Measurements from ENCODE around the gene PCCA. TPM values are rescaled to one million over a fixed set of nuclear protein-coding genes. Genes with fewer than 3 reads are reported as not detected.
A peak's percentile ranks its signal among the peaks of the same experiment; 100 is the strongest.

The PCCA gene
- total and polyA plus RNA-seq, 2 of the 13 experiments (the other 11 are each of a cell fraction or from before 2014, with no cell fraction given) = 15.0 to 32.2 TPM

- no peak for TF ChIP-seq ARHGAP35 (CRISPR knock-in tag; IDR thresholded peaks at IDR 0.05; ENCODE audit: borderline replicate concordance)
- TF ChIP-seq CHD4 (IDR thresholded peaks at IDR 0.05; ENCODE audit: borderline replicate concordance, low read length) = no peak
- peak; percentile 63; the same call in 1 of the 2 replicates for TF ChIP-seq ZNF292 (CRISPR knock-in tag; IDR thresholded peaks at IDR 0.05; ENCODE audit: borderline replicate concordance, low read depth)
- peak; percentile 61; the same call in 1 of the 2 replicates for TF ChIP-seq ZNF782 (CRISPR knock-in tag; IDR thresholded peaks at IDR 0.05; ENCODE audit: borderline replicate concordance)
- TF ChIP-seq ZBTB7B (CRISPR knock-in tag; IDR thresholded peaks at IDR 0.05) = peak; percentile 69
- peak; percentile 67 for TF ChIP-seq ZNF230 (CRISPR knock-in tag; IDR thresholded peaks at IDR 0.05)
- 0 out of 2 replicates have a peak, but pooled peaks have one; percentile 30 for TF ChIP-seq POGK (CRISPR knock-in tag; conservative IDR thresholded peaks at IDR 0.05)
- no peak for TF ChIP-seq CBX5 (CRISPR knock-in tag; IDR thresholded peaks at IDR 0.05; ENCODE audit: borderline replicate concordance)
- TF ChIP-seq ETV5 (CRISPR knock-in tag; IDR thresholded peaks at IDR 0.05; ENCODE audit: borderline replicate concordance) = peak; percentile 50; the same call in 1 of the 2 replicates
- TF ChIP-seq TAF1 (CRISPR knock-in tag; IDR thresholded peaks at IDR 0.05) = no peak
- TF ChIP-seq, protein P1, sequence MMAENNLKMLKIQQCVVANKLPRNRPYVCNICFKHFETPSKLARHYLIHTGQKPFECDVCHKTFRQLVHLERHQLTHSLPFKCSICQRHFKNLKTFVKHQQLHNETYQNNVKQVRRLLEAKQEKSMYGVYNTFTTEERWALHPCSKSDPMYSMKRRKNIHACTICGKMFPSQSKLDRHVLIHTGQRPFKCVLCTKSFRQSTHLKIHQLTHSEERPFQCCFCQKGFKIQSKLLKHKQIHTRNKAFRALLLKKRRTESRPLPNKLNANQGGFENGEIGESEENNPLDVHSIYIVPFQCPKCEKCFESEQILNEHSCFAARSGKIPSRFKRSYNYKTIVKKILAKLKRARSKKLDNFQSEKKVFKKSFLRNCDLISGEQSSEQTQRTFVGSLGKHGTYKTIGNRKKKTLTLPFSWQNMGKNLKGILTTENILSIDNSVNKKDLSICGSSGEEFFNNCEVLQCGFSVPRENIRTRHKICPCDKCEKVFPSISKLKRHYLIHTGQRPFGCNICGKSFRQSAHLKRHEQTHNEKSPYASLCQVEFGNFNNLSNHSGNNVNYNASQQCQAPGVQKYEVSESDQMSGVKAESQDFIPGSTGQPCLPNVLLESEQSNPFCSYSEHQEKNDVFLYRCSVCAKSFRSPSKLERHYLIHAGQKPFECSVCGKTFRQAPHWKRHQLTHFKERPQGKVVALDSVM (CRISPR knock-in tag; IDR thresholded peaks at IDR 0.05) = no peak
- TF ChIP-seq NPAS2 (CRISPR knock-in tag; IDR thresholded peaks at IDR 0.05; ENCODE audit: borderline replicate concordance) = no peak
- TF ChIP-seq NR2F6 (IDR thresholded peaks at IDR 0.05) = peak; percentile 89
- peak; percentile 88 for TF ChIP-seq NR2F6 (CRISPR knock-in tag; IDR thresholded peaks at IDR 0.05)
- TF ChIP-seq EZH2 (conservative IDR thresholded peaks at IDR 0.05; ENCODE audit: low read depth, low read length) = no peak
- no peak for TF ChIP-seq MYPOP (CRISPR knock-in tag; IDR thresholded peaks at IDR 0.05)
- no peak for TF ChIP-seq ZNF513 (CRISPR knock-in tag; conservative IDR thresholded peaks at IDR 0.05)
- TF ChIP-seq, protein P2, sequence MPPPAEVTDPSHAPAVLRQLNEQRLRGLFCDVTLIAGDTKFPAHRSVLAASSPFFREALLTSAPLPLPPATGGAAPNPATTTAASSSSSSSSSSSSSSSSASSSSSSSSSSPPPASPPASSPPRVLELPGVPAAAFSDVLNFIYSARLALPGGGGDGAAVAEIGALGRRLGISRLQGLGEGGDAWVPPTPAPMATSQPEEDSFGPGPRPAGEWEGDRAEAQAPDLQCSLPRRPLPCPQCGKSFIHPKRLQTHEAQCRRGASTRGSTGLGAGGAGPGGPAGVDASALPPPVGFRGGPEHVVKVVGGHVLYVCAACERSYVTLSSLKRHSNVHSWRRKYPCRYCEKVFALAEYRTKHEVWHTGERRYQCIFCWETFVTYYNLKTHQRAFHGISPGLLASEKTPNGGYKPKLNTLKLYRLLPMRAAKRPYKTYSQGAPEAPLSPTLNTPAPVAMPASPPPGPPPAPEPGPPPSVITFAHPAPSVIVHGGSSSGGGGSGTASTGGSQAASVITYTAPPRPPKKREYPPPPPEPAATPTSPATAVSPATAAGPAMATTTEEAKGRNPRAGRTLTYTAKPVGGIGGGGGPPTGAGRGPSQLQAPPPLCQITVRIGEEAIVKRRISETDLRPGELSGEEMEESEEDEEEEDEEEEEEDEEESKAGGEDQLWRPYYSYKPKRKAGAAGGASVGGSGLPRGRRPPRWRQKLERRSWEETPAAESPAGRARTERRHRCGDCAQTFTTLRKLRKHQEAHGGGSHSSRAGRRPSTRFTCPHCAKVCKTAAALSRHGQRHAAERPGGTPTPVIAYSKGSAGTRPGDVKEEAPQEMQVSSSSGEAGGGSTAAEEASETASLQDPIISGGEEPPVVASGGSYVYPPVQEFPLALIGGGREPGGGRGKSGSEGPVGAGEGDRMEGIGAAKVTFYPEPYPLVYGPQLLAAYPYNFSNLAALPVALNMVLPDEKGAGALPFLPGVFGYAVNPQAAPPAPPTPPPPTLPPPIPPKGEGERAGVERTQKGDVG (CRISPR knock-in tag; IDR thresholded peaks at IDR 0.05; ENCODE audit: borderline replicate concordance) = peak; percentile 80; the same call in 1 of the 2 replicates
- TF ChIP-seq KDM6A (CRISPR knock-in tag; IDR thresholded peaks at IDR 0.05; ENCODE audit: low read depth) = no peak
- TF ChIP-seq ZNF143 (CRISPR knock-in tag; IDR thresholded peaks at IDR 0.05) = no peak
These were observed 455.1 kb downstream of the PCCA start (continued) for GRCh38 chr13:100543872-100544602.
